DOHH2 (cell line): ENCODE data around the gene IKZF2.

Experiments
- H3F3A ChIP-seq: fragments of 200-600 bp; sonication (generic), shearing (Covaris generic); 2 replicates; pipeline ENCODE4 v1.6.0; 2016; ENCODE audit warnings: antibody characterized with exemption, mild to moderate bottlenecking; ENCODE audit not compliant: control insufficient read depth, insufficient read depth
- H3K27ac ChIP-seq: fragments of 200-600 bp; sonication (generic); 2 replicates; pipeline ENCODE4 v1.5.1; 2014; ENCODE audit warnings: low read depth, mild to moderate bottlenecking, low read length, moderate library complexity
- H3K27me3 ChIP-seq: fragments of 200-600 bp; sonication (generic); 2 replicates; pipeline ENCODE4 v1.6.1; 2014; ENCODE audit warnings: mild to moderate bottlenecking, low read length, mixed read lengths; ENCODE audit not compliant: control insufficient read depth
- H3K36me3 ChIP-seq: fragments of 200-600 bp; sonication (generic); 2 replicates; pipeline ENCODE4 v1.6.1; 2014; ENCODE audit warnings: mild to moderate bottlenecking, low read length, moderate library complexity, mixed read lengths; ENCODE audit not compliant: control insufficient read depth
- H3K4me1 ChIP-seq: fragments of 200-600 bp; sonication (generic); 2 replicates; pipeline ENCODE4 v1.6.1; 2014; ENCODE audit warnings: mild to moderate bottlenecking, low read length, mixed read lengths; ENCODE audit not compliant: control insufficient read depth
- H3K4me2 ChIP-seq: fragments of 200-600 bp; sonication (generic); 2 replicates; pipeline ENCODE4 v1.6.0; 2014; ENCODE audit warnings: mild to moderate bottlenecking, low read length, moderate library complexity
- H3K4me3 ChIP-seq: fragments of 200-600 bp; sonication (generic); 2 replicates; pipeline ENCODE4 v1.5.1; 2014; ENCODE audit warnings: mild to moderate bottlenecking, low read length, mixed read lengths
- H3K79me2 ChIP-seq: fragments of 200-600 bp; sonication (generic); 2 replicates; pipeline ENCODE4 v1.6.1; 2014; ENCODE audit warnings: mild to moderate bottlenecking, low read length, mixed read lengths; ENCODE audit not compliant: control insufficient read depth
- H3K9me2 ChIP-seq: fragments of 200-600 bp; sonication (generic); replicated peaks from 2 replicates; pipeline ENCODE4 v1.6.1; 2014; ENCODE audit warnings: mild to moderate bottlenecking, low read length, mixed read lengths; ENCODE audit not compliant: control insufficient read depth
- H3K9me3 ChIP-seq: fragments of 200-600 bp; sonication (generic); 2 replicates; pipeline ENCODE4 v1.6.1; 2014; ENCODE audit warnings: antibody characterized with exemption, low read length, mixed read lengths; ENCODE audit not compliant: control insufficient read depth, insufficient read depth
- H4K20me1 ChIP-seq: fragments of 200-600 bp; sonication (generic); 2 replicates; pipeline ENCODE4 v1.6.0; 2014; ENCODE audit warnings: low read depth, mild to moderate bottlenecking, antibody characterized with exemption, low read length, moderate library complexity; ENCODE audit not compliant: control insufficient read depth, insufficient read depth
- CTCF ChIP-seq: fragments of 200-600 bp; sonication (generic); IDR thresholded peaks from one replicate; pipeline ENCODE4 v1.5.1; 2014; ENCODE audit warnings: antibody characterized with exemption, mild to moderate bottlenecking, low read depth, low read length; ENCODE audit not compliant: poor library complexity, severe bottlenecking
- EZH2phosphoT487 ChIP-seq: fragments of 200-600 bp; sonication (generic); IDR thresholded peaks from 2 replicates; pipeline ENCODE4 v1.6.1; 2017; ENCODE audit warnings: borderline replicate concordance, mild to moderate bottlenecking, antibody characterized with exemption, low read length, moderate library complexity, mixed read lengths

The IKZF2 gene

GRCh38 chr2:213015387-213016165, 135.8 kb downstream of the IKZF2 start:
- no peak overlapping the region for H3K27ac ChIP-seq

DNA sequence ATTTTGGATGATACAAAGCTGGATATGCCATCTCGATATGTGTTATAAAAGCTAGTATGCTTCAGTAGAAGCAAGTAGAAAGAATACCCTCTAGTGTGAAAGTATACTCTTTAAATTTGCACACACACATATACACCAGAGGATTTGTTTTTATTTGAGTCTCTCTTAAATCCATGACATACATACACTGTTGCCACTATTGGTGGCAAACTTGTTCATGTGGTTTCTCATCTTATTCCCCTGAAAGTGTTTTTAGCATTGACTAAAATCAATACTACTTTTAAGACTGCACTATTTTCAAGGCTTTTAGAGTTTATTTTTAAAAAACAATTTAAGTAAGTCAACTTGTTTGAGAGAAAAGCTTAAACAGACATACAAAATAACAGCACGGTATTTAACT, 137.4 kb downstream of the IKZF2 start:
- Histone ChIP-seq H3K36me3 (peaks cover 8% of the 10 kb centered on the region), H3K79me2 (no peaks in the 10 kb centered on the region), H3K4me3 (no peak overlapping the region)

More at GRCh38 chr2:213015387-213016165, 135.8 kb downstream of the IKZF2 start:
- H3K27me3 ChIP-seq: no peaks in the 10 kb centered on the region
- no peaks in the 10 kb centered on the region for H3K9me3 ChIP-seq
- H3K4me1 ChIP-seq: no peaks in the 10 kb centered on the region
- H4K20me1 ChIP-seq: no peaks in the 10 kb centered on the region
- H3K4me2 ChIP-seq: no peak overlapping the region
- no peak for TF ChIP-seq EZH2phosphoT487
- no peak for TF ChIP-seq CTCF
- H3K36me3 ChIP-seq: peaks cover 12% of the 10 kb centered on the region; the same call in 1 of the 2 replicates
- H3K9me2 ChIP-seq: no peaks in the 10 kb centered on the region
- H3K79me2 ChIP-seq: no peaks in the 10 kb centered on the region
- H3F3A ChIP-seq: no peaks in the 10 kb centered on the region
- H3K4me3 ChIP-seq: no peak overlapping the region

DNA sequence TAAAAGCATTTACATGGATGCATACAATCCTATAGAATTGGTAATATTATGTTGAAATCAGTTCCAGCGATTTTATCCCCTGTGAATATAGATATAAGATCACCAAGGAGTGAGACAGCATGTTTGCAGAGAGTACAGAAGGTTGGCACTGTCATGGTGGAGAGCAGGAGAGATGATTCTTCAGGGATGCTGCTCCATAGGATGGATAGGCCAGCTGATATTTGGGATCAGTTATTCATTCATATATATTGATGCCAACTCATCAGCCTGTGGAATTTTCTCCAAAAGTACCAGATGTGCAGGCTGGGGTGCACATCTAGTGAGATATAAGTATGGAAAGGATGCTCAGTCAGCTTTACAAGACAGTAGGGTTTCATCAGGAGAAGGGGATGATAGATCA, 139.9 kb downstream of the IKZF2 start:
- Histone ChIP-seq H3K4me3 (no peak overlapping the region), H3K4me2 (no peak overlapping the region), H3F3A (no peaks in the 10 kb centered on the region), H4K20me1 (no peaks in the 10 kb centered on the region), H3K36me3 (peaks cover 14% of the 10 kb centered on the region), H3K4me1 (no peaks in the 10 kb centered on the region), H3K9me2 (no peaks in the 10 kb centered on the region), H3K79me2 (no peaks in the 10 kb centered on the region), H3K27me3 (no peaks in the 10 kb centered on the region), H3K27ac (no peak overlapping the region), H3K9me3 (no peaks in the 10 kb centered on the region)
- TF ChIP-seq EZH2phosphoT487: no peak
- TF ChIP-seq CTCF: no peak

More for the DNA sequence above, 137.4 kb downstream of the IKZF2 start:
- Histone ChIP-seq H3K4me2 (no peak overlapping the region), H3K27me3 (no peaks in the 10 kb centered on the region), H3K9me3 (no peaks in the 10 kb centered on the region), H3F3A (no peaks in the 10 kb centered on the region), H3K27ac (no peak overlapping the region), H3K4me1 (no peaks in the 10 kb centered on the region), H4K20me1 (no peaks in the 10 kb centered on the region), H3K9me2 (no peaks in the 10 kb centered on the region)
- no peak for TF ChIP-seq EZH2phosphoT487
- TF ChIP-seq CTCF: no peak
